HEK293 (cell line): Measurements from ENCODE around the gene MADCAM1.

Experiments
- CTCF ChIA-PET: fragments of 350-600 bp; formaldehyde crosslinking; extraction: SDS; loops from one replicate; lab custom pipeline; 2021; ENCODE audit warnings: antibody characterized with exemption; lab: Yijun Ruan, JAX
- POLR2A ChIA-PET: fragments of 300-600 bp; formaldehyde crosslinking; extraction: SDS; loops from one replicate; lab custom pipeline; 2020; ENCODE audit warnings: antibody characterized with exemption, inconsistent platforms; lab: Yijun Ruan, JAX
- H3K27ac ChIP-seq: fragments of 200-500 bp; sonication (Bioruptor generic); 2 replicates; pipeline ENCODE4 v1.5.1; 2014; ENCODE audit warnings: low read depth, low read length, control low read depth, inconsistent platforms; ENCODE audit errors: extremely low read depth
- H3K36me3 ChIP-seq, 2 experiments: fragments of 200-500 bp in 1 of 2; sonication (Bioruptor generic) in 1 of 2; 1 replicate in 1 of 2; 2 replicates in 1 of 2; pipeline ENCODE4 v1.5.1; 2014 to 2017; ENCODE audit warnings: inconsistent platforms in 2 of 2, low read length in 2 of 2; ENCODE audit not compliant: control insufficient read depth in 2 of 2, insufficient read depth in 1 of 2
- H3K4me1 ChIP-seq: fragments of 200-500 bp; sonication (Bioruptor generic); 2 replicates; pipeline ENCODE4 v1.5.1; 2014; ENCODE audit warnings: mild to moderate bottlenecking, low read length, inconsistent platforms; ENCODE audit not compliant: control insufficient read depth, insufficient read depth
- H3K4me3 ChIP-seq: 2 replicates; pipeline ENCODE4 v1.5.1; 2011; ENCODE audit warnings: low read depth, mild to moderate bottlenecking, control low read depth, low read length, moderate library complexity
- H3K9me3 ChIP-seq: fragments of 200-500 bp; sonication (Bioruptor generic); 2 replicates; pipeline ENCODE4 v1.5.1; 2014; ENCODE audit warnings: low read depth, low read length, inconsistent platforms; ENCODE audit not compliant: control insufficient read depth, insufficient read depth
- EGR2 ChIP-seq: fragments of 450-650 bp; formaldehyde crosslinking; IDR thresholded peaks from 2 replicates; pipeline ENCODE4 v1.5.1; 2016; ENCODE audit warnings: low read depth, missing biosample characterization, missing genetic modification characterization
- FEZF1 ChIP-seq: fragments of 450-650 bp; formaldehyde crosslinking; IDR thresholded peaks from 2 replicates; pipeline ENCODE4 v1.5.1; 2016; ENCODE audit warnings: missing biosample characterization, missing genetic modification characterization
- GLI4 ChIP-seq: fragments of 450-650 bp; formaldehyde crosslinking; IDR thresholded peaks from 2 replicates; pipeline ENCODE4 v1.5.1; 2016; ENCODE audit warnings: missing biosample characterization, missing genetic modification characterization
- ZBTB17 ChIP-seq: fragments of 450-650 bp; formaldehyde crosslinking; IDR thresholded peaks from 2 replicates; pipeline ENCODE4 v1.5.1; 2016; ENCODE audit warnings: missing biosample characterization, missing genetic modification characterization
- ZNF133 ChIP-seq: fragments of 450-650 bp; formaldehyde crosslinking; IDR thresholded peaks from 2 replicates; pipeline ENCODE4 v1.5.1; 2016; ENCODE audit warnings: missing biosample characterization, missing genetic modification characterization
- ZNF174 ChIP-seq: fragments of 450-650 bp; formaldehyde crosslinking; IDR thresholded peaks from 2 replicates; pipeline ENCODE4 v1.5.0; 2017; ENCODE audit warnings: missing biosample characterization, mild to moderate bottlenecking, missing genetic modification characterization
- ZNF24 ChIP-seq: fragments of 450-650 bp; formaldehyde crosslinking; IDR thresholded peaks from 2 replicates; pipeline ENCODE4 v1.5.1; 2016; ENCODE audit warnings: missing biosample characterization, missing genetic modification characterization
- ZNF521 ChIP-seq: fragments of 450-650 bp; formaldehyde crosslinking; IDR thresholded peaks from 2 replicates; pipeline ENCODE4 v1.5.1; 2017; ENCODE audit warnings: missing biosample characterization, mild to moderate bottlenecking, missing genetic modification characterization
- ZNF530 ChIP-seq: fragments of 450-650 bp; formaldehyde crosslinking; IDR thresholded peaks from 2 replicates; pipeline ENCODE4 v1.5.1; 2016; ENCODE audit warnings: low read depth, missing biosample characterization, missing genetic modification characterization
- ZNF544 ChIP-seq: fragments of 450-650 bp; formaldehyde crosslinking; IDR thresholded peaks from 2 replicates; pipeline ENCODE4 v1.5.0; 2017; ENCODE audit warnings: missing biosample characterization, missing genetic modification characterization
- ZNF596 ChIP-seq: fragments of 450-650 bp; IDR thresholded peaks from 2 replicates; pipeline ENCODE4 v1.5.0; 2018; ENCODE audit warnings: missing biosample characterization, mild to moderate bottlenecking, missing genetic modification characterization, moderate library complexity
- ZNF843 ChIP-seq: fragments of 450-650 bp; formaldehyde crosslinking; IDR thresholded peaks from 2 replicates; pipeline ENCODE4 v1.5.1; 2016; ENCODE audit warnings: missing biosample characterization, missing genetic modification characterization
- TF ChIP-seq, protein P1 (sequence below): sonication (generic); formaldehyde crosslinking; IDR thresholded peaks from 2 replicates; pipeline ENCODE4 v1.8.1; 2022; ENCODE audit warnings: mild to moderate bottlenecking, moderate library complexity, missing genetic modification reagents
- TF ChIP-seq, protein P2 (sequence below): fragments of 450-650 bp; formaldehyde crosslinking; IDR thresholded peaks from 2 replicates; pipeline ENCODE4 v1.5.1; 2016; ENCODE audit warnings: missing biosample characterization, missing genetic modification characterization
- TF ChIP-seq, protein P3 (sequence below): fragments of 450-650 bp; formaldehyde crosslinking; IDR thresholded peaks from 2 replicates; pipeline ENCODE4 v1.5.1; 2016; ENCODE audit warnings: missing biosample characterization, missing genetic modification characterization
- TF ChIP-seq, protein P4 (sequence below): fragments of 450-650 bp; formaldehyde crosslinking; IDR thresholded peaks from 2 replicates; pipeline ENCODE4 v1.5.1; 2016; ENCODE audit warnings: missing biosample characterization, missing genetic modification characterization, borderline replicate concordance
- TF ChIP-seq, protein P5 (sequence below): fragments of 450-650 bp; formaldehyde crosslinking; IDR thresholded peaks from 2 replicates; pipeline ENCODE4 v1.5.1; 2016; ENCODE audit warnings: missing biosample characterization, missing genetic modification characterization
- TF ChIP-seq, protein P6 (sequence below): fragments of 450-650 bp; formaldehyde crosslinking; conservative IDR thresholded peaks from 2 replicates; pipeline ENCODE4 v1.5.1; 2016; ENCODE audit warnings: low read depth, missing biosample characterization, missing genetic modification characterization

Gene MADCAM1

DNA sequence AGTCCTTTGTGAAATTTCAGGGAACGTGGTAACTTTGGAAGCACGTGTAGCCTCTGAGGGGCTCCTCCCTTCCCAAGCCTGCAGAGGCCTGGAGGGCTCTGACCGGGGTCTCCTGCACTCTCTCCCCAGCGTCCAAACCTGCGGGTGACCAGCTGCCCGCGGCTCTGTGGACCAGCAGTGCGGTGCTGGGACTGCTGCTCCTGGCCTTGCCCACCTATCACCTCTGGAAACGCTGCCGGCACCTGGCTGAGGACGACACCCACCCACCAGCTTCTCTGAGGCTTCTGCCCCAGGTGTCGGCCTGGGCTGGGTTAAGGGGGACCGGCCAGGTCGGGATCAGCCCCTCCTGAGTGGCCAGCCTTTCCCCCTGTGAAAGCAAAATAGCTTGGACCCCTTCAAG is 8.3 kb downstream of the MADCAM1 start (continued):
- TF ChIP-seq ZNF530 (tag by site-specific recombination) (no peak), GLI4 (tag by site-specific recombination) (no peak), ZNF24 (no peak), EGR2 (tag by site-specific recombination) (no peak), ZNF596 (no peak), ZNF544 (no peak), ZNF843 (tag by site-specific recombination) (no peak), ZBTB17 (tag by site-specific recombination) (no peak), ZNF133 (no peak), ZNF174 (no peak)
- TF ChIP-seq, protein P1, sequence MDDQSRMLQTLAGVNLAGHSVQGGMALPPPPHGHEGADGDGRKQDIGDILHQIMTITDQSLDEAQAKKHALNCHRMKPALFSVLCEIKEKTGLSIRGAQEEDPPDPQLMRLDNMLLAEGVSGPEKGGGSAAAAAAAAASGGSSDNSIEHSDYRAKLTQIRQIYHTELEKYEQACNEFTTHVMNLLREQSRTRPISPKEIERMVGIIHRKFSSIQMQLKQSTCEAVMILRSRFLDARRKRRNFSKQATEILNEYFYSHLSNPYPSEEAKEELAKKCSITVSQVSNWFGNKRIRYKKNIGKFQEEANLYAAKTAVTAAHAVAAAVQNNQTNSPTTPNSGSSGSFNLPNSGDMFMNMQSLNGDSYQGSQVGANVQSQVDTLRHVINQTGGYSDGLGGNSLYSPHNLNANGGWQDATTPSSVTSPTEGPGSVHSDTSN: no peak
- TF ChIP-seq, protein P2, sequence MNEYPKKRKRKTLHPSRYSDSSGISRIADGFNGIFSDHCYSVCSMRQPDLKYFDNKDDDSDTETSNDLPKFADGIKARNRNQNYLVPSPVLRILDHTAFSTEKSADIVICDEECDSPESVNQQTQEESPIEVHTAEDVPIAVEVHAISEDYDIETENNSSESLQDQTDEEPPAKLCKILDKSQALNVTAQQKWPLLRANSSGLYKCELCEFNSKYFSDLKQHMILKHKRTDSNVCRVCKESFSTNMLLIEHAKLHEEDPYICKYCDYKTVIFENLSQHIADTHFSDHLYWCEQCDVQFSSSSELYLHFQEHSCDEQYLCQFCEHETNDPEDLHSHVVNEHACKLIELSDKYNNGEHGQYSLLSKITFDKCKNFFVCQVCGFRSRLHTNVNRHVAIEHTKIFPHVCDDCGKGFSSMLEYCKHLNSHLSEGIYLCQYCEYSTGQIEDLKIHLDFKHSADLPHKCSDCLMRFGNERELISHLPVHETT: no peak
- TF ChIP-seq, protein P3, sequence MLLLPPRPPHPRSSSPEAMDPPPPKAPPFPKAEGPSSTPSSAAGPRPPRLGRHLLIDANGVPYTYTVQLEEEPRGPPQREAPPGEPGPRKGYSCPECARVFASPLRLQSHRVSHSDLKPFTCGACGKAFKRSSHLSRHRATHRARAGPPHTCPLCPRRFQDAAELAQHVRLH: no peak

DNA sequence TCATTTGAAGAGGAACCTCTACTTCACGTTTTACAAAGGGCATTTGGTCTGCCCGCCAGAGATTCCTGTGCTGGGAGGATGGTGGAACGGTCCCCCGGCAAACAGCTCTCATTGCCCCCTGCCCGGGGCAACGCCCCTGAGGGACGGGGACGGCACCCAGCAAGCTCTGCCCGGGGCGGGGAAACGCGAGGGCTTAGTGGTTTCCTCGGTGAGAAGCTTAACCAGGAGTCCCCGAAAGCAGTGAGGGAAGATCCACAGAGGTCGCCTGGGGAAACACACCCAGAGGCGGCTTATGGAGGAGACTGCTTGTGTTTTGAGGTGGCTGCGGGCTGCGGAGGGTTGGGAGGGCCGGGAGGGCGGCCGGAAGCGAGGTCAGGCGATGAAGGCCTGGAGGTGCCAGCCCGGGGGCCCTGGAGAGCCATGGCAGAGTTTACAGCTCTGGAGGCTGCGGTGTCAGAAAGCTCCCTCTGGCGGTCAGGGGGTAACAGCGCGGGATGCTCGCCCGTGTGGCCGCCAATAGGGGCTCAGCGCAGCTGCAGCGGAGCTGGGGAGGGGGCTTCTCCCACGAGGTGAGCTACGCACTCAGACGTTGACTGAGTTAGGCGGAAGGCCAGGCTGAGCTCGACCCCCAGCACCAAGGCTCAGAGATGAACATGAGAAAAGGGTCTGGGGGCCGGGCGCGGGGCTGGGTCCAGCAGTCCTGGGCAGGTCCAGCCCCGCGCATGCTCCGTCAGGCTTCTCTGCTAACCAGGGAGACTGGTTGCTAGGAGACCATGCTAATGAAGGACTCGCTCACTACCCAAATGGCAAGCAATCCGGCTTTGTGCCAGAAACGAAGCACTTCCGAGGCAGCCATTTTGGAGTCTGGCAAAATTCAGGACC is 10.4 kb downstream of the MADCAM1 start:
- H3K36me3 ChIP-seq: peaks cover 0 to 5% of the 10 kb centered on the region in 2 experiments; a peak in 1 of 3 replicates
- ChIA-PET POLR2A (interaction anchor here (0.6 to 1.8 kb wide), 8 partner anchors 12 to 48 kb away, joined by 3 to 33 read pairs (median 8); partner anchors contain the start of genes CDC34 and SHC2), CTCF (interaction anchor here (0.6 to 1.8 kb wide), 20 partner anchors 9 to 358 kb away, joined by 3 to 16 read pairs (median 3); partner anchors contain the start of genes CDC34, MADCAM1 and SHC2)
- peaks cover 7% of the 10 kb centered on the region; the same call in 1 of the 2 replicates for H3K4me1 ChIP-seq
- H3K27ac ChIP-seq: peak overlapping the region; percentile 93
- no peaks in the 10 kb centered on the region for H3K9me3 ChIP-seq
- peak overlapping the region; percentile 72 for H3K4me3 ChIP-seq
- TF ChIP-seq FEZF1 (peak; percentile 96), ZNF24 (0 out of 2 replicates have a peak, but pooled peaks have one; percentile 40), ZNF521 (no peak)
- TF ChIP-seq, protein P4, sequence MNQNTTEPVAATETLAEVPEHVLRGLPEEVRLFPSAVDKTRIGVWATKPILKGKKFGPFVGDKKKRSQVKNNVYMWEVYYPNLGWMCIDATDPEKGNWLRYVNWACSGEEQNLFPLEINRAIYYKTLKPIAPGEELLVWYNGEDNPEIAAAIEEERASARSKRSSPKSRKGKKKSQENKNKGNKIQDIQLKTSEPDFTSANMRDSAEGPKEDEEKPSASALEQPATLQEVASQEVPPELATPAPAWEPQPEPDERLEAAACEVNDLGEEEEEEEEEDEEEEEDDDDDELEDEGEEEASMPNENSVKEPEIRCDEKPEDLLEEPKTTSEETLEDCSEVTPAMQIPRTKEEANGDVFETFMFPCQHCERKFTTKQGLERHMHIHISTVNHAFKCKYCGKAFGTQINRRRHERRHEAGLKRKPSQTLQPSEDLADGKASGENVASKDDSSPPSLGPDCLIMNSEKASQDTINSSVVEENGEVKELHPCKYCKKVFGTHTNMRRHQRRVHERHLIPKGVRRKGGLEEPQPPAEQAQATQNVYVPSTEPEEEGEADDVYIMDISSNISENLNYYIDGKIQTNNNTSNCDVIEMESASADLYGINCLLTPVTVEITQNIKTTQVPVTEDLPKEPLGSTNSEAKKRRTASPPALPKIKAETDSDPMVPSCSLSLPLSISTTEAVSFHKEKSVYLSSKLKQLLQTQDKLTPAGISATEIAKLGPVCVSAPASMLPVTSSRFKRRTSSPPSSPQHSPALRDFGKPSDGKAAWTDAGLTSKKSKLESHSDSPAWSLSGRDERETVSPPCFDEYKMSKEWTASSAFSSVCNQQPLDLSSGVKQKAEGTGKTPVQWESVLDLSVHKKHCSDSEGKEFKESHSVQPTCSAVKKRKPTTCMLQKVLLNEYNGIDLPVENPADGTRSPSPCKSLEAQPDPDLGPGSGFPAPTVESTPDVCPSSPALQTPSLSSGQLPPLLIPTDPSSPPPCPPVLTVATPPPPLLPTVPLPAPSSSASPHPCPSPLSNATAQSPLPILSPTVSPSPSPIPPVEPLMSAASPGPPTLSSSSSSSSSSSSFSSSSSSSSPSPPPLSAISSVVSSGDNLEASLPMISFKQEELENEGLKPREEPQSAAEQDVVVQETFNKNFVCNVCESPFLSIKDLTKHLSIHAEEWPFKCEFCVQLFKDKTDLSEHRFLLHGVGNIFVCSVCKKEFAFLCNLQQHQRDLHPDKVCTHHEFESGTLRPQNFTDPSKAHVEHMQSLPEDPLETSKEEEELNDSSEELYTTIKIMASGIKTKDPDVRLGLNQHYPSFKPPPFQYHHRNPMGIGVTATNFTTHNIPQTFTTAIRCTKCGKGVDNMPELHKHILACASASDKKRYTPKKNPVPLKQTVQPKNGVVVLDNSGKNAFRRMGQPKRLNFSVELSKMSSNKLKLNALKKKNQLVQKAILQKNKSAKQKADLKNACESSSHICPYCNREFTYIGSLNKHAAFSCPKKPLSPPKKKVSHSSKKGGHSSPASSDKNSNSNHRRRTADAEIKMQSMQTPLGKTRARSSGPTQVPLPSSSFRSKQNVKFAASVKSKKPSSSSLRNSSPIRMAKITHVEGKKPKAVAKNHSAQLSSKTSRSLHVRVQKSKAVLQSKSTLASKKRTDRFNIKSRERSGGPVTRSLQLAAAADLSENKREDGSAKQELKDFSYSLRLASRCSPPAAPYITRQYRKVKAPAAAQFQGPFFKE: no peak
- TF ChIP-seq, protein P5, sequence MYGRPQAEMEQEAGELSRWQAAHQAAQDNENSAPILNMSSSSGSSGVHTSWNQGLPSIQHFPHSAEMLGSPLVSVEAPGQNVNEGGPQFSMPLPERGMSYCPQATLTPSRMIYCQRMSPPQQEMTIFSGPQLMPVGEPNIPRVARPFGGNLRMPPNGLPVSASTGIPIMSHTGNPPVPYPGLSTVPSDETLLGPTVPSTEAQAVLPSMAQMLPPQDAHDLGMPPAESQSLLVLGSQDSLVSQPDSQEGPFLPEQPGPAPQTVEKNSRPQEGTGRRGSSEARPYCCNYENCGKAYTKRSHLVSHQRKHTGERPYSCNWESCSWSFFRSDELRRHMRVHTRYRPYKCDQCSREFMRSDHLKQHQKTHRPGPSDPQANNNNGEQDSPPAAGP (tag by site-specific recombination): peak; percentile 48
- TF ChIP-seq, protein P6, sequence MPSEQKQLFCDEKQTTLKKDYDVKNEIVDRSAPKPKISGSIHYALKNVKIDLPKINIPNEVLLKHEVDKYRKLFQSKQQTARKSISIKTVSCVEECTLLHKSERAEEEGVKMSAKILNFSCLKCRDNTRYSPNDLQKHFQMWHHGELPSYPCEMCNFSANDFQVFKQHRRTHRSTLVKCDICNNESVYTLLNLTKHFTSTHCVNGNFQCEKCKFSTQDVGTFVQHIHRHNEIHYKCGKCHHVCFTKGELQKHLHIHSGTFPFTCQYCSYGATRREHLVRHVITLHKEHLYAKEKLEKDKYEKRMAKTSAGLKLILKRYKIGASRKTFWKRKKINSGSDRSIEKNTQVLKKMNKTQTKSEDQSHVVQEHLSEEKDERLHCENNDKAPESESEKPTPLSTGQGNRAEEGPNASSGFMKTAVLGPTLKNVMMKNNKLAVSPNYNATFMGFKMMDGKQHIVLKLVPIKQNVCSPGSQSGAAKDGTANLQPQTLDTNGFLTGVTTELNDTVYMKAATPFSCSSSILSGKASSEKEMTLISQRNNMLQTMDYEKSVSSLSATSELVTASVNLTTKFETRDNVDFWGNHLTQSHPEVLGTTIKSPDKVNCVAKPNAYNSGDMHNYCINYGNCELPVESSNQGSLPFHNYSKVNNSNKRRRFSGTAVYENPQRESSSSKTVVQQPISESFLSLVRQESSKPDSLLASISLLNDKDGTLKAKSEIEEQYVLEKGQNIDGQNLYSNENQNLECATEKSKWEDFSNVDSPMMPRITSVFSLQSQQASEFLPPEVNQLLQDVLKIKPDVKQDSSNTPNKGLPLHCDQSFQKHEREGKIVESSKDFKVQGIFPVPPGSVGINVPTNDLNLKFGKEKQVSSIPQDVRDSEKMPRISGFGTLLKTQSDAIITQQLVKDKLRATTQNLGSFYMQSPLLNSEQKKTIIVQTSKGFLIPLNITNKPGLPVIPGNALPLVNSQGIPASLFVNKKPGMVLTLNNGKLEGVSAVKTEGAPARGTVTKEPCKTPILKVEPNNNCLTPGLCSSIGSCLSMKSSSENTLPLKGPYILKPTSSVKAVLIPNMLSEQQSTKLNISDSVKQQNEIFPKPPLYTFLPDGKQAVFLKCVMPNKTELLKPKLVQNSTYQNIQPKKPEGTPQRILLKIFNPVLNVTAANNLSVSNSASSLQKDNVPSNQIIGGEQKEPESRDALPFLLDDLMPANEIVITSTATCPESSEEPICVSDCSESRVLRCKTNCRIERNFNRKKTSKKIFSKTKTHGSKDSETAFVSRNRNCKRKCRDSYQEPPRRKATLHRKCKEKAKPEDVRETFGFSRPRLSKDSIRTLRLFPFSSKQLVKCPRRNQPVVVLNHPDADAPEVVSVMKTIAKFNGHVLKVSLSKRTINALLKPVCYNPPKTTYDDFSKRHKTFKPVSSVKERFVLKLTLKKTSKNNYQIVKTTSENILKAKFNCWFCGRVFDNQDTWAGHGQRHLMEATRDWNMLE: 0 out of 2 replicates have a peak, but pooled peaks have one; percentile 21
